T47D (cell line): ENCODE data around the gene PFKFB3.
A peak's percentile ranks its signal among the peaks of the same experiment; 100 is the strongest.

Experiments
- DNase-seq, 2 experiments: peaks; one replicate each; pipeline versions ENCODE4 v3.0.0 to v3.0.0-alpha.2; 2011 to 2012; ENCODE audit warnings: low read depth in 1 of 2, low spot score in 1 of 2
- JUND ChIP-seq: IDR thresholded peaks from 2 replicates; pipeline ENCODE4 v1.6.1; 2012; ENCODE audit warnings: low read depth
- in situ Hi-C: cut with HindIII; loops from 2 replicates; pipeline ENCODE4 v1.10.0; 2016; ENCODE audit warnings: low sequenced_read_pairs, low pct_unique_long_range_greater_than_20kb

Gene PFKFB3

GRCh38 chr10:6221971-6222751, 19.4 kb downstream of the PFKFB3 start:
- no peak for DNase-seq
- TF ChIP-seq JUND, result no peak
- in situ Hi-C loops, result no loop called here

- no peak for DNase-seq
- TF ChIP-seq JUND, result no peak
- in situ Hi-C loops, result no loop called here
These were observed 20.0 kb downstream of the PFKFB3 start for GRCh38 chr10:6222755-6223154.

GRCh38 chr10:6223981-6224380, 21.2 kb downstream of the PFKFB3 start:
- TF ChIP-seq JUND, result no peak
- in situ Hi-C loops, result no loop called here
- DNase-seq, result no peak

GRCh38 chr10:6224781-6225180, 22.0 kb downstream of the PFKFB3 start:
- TF ChIP-seq JUND, result no peak
- no peak for DNase-seq
- in situ Hi-C loops, result no loop called here

- no peak for TF ChIP-seq JUND
- DNase-seq, result no peak
- in situ Hi-C loops, result no loop called here
These were observed 22.6 kb downstream of the PFKFB3 start for GRCh38 chr10:6225263-6225814.

- in situ Hi-C loops, result no loop called here
- DNase-seq, result no peak
- TF ChIP-seq JUND, result no peak
These were observed 23.5 kb downstream of the PFKFB3 start for GRCh38 chr10:6226216-6226615.

GRCh38 chr10:6227346-6227745, 24.6 kb downstream of the PFKFB3 start:
- in situ Hi-C loops, result no loop called here
- no peak for TF ChIP-seq JUND
- DNase-seq, result no peak

GRCh38 chr10:6228010-6228511, 25.3 kb downstream of the PFKFB3 start:
- TF ChIP-seq JUND, result no peak
- in situ Hi-C loops, result no loop called here
- peak in 1 of 2 experiments; percentile 62 for DNase-seq

GRCh38 chr10:6228647-6229046, 25.9 kb downstream of the PFKFB3 start:
- in situ Hi-C loops, result no loop called here
- TF ChIP-seq JUND, result no peak
- DNase-seq, result no peak

GRCh38 chr10:6229290-6229689, 26.6 kb downstream of the PFKFB3 start:
- in situ Hi-C loops, result no loop called here
- DNase-seq, result no peak
- TF ChIP-seq JUND, result no peak

- no peak for TF ChIP-seq JUND
- in situ Hi-C loops, result no loop called here
These were observed 27.0 kb downstream of the PFKFB3 start for GRCh38 chr10:6229746-6230145.

GRCh38 chr10:6230315-6230714, 27.6 kb downstream of the PFKFB3 start:
- no peak for DNase-seq
- in situ Hi-C loops, result no loop called here
- TF ChIP-seq JUND, result no peak

More at GRCh38 chr10:6229746-6230145, 27.0 kb downstream of the PFKFB3 start:
- no peak for DNase-seq

GRCh38 chr10:6231146-6231545, 28.4 kb downstream of the PFKFB3 start:
- no peak for DNase-seq
- in situ Hi-C loops, result no loop called here
- no peak for TF ChIP-seq JUND
